ENCODE data around the gene CFHR5.
"Not testable (repeated sequence)": the region's sequence is repeated elsewhere in the genome, so short reads cannot be mapped to it uniquely, and the experiment has no call there.

- TF ChIP-seq CTCF, POLR2A (IDR thresholded peaks at IDR 0.05): not testable (repeated sequence)
Observed at GRCh38 chr1:196941474-196941873, 35.9 kb upstream of the CFHR5 start.

All from breast epithelium (tissue), 3 donors.